Activated gamma-delta T cell treated with anti-CD3 and anti-CD28 coated beads, Interleukin-2, amount 50 U/mL, for 16 hours (primary cell): ENCODE results near the gene CHAC1.
A peak's percentile ranks its signal among the peaks of the same experiment; 100 is the strongest.

Experiments used
- DNase-seq: peaks from one replicate; pipeline ENCODE4 v3.0.0-alpha.2; 2020; ENCODE audit warnings: low read depth

Gene CHAC1

GRCh38 chr15:40952901-40953712, at the start of gene CHAC1:
CHAC1 (plus strand) TSS chr15:40953471; CDS start chr15:40953584, 113 bp downstream.
- peak; percentile 92 for DNase-seq

DNA sequence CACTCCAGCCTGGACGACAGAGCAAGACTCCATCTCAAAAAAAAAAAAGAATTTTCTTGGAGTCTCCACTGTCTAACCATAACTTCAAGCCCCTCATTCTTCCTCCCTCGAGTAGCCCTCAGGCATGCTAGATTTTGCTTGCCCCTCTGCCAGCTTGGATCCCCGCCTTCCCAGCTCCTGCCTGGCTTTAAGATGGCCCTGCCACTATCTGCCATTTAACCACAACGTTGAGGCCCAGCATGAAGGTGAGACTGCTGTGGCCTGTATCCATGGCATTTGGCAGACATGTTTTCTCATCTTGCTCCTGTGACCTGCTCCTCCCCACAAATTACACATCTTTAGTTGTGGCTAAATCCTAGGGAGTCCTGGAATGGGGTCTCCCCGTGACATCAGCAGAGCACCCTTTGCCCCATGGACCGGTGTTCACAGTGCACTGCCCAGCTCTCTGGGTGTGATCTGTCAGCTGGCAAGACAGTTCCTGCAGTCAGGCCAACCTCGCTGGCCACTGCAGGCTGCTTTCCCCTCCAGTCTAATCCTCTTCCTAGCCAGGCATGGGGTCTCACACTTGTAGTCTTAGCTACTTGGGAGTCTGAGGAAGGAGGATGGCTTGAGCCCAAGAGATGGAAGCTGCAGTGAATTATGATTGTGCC, 48.6 kb upstream of the CHAC1 start:
- DNase-seq = no peak

GRCh38 chr15:40906091-40906990, 46.9 kb upstream of the CHAC1 start:
- peak; percentile 60 for DNase-seq

GRCh38 chr15:40906991-40907802, 46.1 kb upstream of the CHAC1 start:
- DNase-seq = peak; percentile 48

GRCh38 chr15:40908095-40908494, 45.2 kb upstream of the CHAC1 start:
- no peak for DNase-seq

DNA sequence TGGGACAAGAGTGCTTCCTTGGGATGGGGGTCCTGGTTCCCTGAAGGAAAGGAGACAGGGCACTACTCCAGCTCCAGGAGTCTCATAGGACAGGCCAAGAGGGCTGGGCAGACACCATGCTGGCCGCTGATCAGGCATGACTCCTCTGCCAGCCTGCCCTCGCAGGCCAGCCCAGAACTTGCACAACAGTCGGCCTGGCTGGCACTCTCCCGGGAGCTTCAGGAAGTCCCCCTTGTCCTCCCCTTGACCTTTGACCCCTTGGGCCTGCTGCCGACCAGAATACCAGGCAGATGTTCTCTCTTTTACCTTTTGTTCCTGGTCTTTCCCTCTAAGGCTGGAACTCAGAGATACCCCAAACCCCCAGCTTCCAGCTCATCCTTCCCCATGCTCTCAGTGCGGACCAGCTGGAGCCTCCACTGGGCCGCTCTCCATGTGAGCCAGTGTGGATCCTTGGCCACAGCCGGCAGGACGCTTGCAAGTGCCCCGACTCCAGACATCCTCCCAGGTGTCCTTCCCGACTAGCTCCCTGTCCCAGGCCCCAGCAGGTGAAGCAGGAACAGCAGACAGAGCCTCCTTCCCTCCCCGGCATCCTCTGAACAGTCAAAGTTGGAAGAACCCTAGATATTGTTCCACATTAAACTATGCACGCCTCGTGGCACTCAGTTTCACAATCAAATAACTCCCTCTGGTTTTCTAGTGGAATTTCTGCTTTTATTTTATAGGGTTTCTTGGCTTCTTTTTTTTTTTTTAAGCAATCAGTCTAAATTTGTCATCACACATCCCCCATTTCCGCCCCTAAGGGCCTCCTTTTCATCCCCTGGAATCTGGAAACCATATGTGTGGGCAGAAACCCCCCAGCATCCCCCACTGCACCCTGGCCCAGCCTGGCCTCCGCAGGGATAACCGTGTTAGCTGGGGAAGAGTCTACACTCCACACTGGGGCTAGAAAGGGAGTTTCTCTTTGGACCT, 43.3 kb upstream of the CHAC1 start:
- no peak for DNase-seq

- DNase-seq = no peak
These were observed 42.1 kb upstream of the CHAC1 start for GRCh38 chr15:40911141-40911540.

DNA sequence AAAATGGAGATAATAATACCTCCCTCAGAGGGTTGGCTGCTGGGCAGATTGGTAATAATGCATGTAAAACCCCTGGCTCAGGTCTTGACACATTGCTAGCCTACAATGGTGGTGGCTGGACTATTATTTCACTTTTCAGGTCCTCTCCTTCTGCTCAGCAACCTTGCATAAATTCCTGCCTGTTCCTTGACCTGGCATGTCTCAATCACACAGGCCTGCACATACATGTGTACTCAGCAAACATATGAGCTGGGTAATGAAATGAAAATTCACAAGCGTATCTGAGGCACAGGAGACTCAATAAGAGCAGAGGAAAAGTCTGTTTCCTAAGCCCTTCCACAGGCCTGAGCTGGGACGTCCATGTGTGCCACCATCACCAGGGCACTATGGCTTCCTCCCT, 41.6 kb upstream of the CHAC1 start:
- DNase-seq = no peak

- no peak for DNase-seq
These were observed 40.8 kb upstream of the CHAC1 start for GRCh38 chr15:40912478-40912877.

- DNase-seq = no peak
These were observed 39.3 kb upstream of the CHAC1 start for GRCh38 chr15:40914013-40914412.

GRCh38 chr15:40914486-40914885, 38.8 kb upstream of the CHAC1 start:
- no peak for DNase-seq

GRCh38 chr15:40915116-40915661, 38.1 kb upstream of the CHAC1 start:
- no peak for DNase-seq

DNA sequence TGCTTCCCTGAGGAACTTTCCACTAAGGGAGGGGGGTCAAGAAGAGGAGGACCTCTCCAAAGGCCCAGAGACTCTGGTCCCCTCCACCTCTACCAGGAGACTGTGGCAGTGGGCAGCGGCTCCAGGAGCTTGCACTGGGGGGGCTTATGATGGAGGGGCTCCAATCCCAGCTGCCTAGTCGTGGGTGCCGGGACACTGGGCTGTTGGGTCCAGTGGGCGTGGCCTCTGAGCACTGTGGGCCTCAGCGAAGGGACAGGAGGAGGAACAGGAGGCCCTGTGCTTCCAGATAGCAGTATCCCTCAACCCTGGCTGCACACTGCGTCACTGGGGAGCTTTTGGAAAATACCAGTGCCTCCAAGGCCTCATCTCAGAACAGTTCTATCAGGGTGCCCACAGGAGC, 37.6 kb upstream of the CHAC1 start:
- no peak for DNase-seq

GRCh38 chr15:40917585-40917984, 35.7 kb upstream of the CHAC1 start:
- DNase-seq = no peak

DNA sequence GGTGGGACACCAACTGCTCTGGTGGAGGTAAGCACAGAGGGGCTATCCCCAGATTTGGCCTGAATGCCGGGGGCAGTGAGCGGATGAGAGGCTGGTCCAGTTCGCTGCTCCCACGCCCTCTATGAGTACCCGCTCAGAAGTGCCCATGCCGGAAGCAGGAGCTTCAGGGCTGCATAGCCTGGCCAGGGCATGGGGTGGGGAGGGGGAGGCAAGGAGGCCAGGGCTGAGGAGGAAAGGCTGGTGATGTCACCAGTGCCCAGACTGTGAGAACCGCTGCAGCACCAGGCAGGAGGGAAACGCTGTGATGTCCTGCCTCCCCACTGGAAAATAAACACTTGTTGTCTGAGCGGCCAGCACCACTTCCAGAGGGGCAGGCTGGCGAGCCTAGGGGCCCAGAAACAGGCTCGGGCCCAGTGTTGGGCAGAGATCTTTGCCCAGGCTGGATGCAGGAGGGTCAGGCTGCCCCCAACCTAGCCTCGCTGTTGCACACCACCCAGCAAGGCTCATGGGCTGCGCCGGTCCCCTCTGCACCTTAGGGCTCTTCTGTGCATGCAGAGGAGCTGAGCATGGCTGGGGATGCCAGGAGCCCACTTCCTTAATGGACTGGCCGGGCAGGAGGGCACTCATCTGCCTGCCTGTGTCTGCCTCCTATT, 35.0 kb upstream of the CHAC1 start:
- DNase-seq = no peak

DNA sequence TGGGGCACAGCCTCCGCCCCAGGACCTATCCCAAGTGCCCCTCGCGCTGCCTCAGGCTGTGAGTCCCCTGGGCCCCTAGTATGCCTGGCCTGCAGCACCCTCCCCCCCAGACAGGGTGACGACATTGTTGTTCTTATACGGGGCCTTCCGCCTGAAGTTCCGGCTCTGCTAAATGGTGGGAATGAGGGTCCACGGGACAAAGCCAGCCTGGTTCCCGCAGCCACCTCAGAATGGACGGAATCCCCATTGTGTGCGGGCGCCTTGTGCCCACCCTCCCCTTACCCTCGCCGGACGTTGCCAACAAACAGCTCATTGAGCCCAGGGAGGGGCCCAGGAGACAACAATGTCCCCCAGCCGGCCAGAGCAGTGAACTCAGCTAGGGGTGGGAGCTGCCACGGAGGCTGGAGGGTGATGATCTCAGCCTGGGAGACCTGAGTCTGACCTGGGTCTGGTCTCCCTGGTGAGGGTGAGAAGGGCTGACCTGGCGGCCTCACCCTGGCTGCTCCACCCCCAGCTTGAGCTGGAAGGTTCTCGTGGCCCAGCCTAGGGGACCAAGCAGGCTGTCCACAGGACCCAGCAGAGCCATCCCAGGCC, 34.4 kb upstream of the CHAC1 start:
- no peak for DNase-seq

- DNase-seq = no peak
These were observed 31.2 kb upstream of the CHAC1 start for GRCh38 chr15:40921949-40922607.

DNA sequence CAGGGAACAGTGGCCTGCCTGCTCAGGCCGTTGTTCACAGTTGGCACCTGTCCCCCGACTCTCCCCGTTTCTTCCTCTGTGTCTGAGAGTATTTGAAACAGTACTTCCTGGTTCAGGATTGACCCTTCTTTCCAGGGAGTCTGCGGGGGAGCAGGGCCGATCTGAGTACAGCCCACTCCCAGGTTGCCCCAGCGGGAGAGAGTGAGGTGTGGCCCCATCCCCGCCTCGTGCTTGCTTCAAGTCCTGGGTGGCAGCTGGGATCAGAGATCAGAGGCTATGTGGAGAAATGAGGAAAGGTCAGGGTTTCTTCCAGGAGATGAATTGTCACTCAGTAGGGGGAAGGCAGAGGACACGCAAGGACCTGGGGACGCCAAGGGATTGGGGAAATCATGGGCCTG, 30.7 kb upstream of the CHAC1 start:
- DNase-seq = no peak

DNA sequence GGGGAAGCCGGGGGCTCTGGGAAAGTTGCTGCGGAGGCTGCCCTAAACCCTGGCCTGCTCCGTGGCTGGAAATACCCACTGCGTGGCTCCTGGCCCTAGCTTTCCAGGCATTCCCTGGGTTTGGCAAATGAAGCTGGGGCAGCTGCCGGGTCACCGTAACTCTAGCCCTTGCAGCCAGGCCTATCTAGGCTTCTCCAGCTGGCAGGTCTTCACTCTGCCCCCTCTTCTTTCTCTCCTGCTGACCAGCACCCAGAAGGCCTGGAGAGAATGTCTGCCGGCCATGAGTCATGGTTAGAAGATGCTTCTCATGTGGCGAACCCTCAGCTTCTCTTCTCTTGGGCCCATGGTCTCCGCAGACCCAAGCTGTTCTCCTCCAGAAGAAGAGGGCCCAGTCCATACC, 29.7 kb upstream of the CHAC1 start:
- DNase-seq = no peak
